Myocyte (in vitro differentiated cells): ENCODE results near the gene ATP1A3. TPM values are rescaled to one million over a fixed set of nuclear protein-coding genes. Genes with fewer than 3 reads are reported as not detected.
"Not testable (repeated sequence)": the region's sequence is repeated elsewhere in the genome, so short reads cannot be mapped to it uniquely, and the experiment has no call there.

Source experiments
- DNase-seq: peaks from one replicate; pipeline ENCODE4 v3.0.0-alpha.2; 2012; ENCODE audit warnings: low read depth
- polyA plus RNA-seq: library from polyadenylated mRNA; unstranded; fragments of >200 nt; gene quantifications from one replicate; pipeline ENCODE4 v1.2.1, GENCODE V29; 2012; ENCODE audit warnings: missing spikeins
- total RNA-seq: library from RNA; depleted of rRNA; stranded (reverse); fragments of >200 nt; gene quantifications from 2 replicates; pipeline ENCODE4 v1.2.3, GENCODE V29; 2014

ATP1A3 gene
- total RNA-seq, result 0.26 and 0.56 TPM in 2 replicates
- polyA plus RNA-seq, result 4.4 TPM

GRCh38 chr19:41993612-41994483 is at the start of gene ATP1A3:
Gene ATP1A3, minus strand, starts transcription at chr19:41994230. Its CDS starts 154 bp downstream, at chr19:41994076.
- peak; percentile 68 for DNase-seq

GRCh38 chr19:42042455-42043170 is 48.6 kb upstream of the ATP1A3 start:
- DNase-seq, result no peak

GRCh38 chr19:42040491-42040890 is 46.5 kb upstream of the ATP1A3 start:
- not testable (repeated sequence) for DNase-seq

GRCh38 chr19:42040031-42040430 is 46.0 kb upstream of the ATP1A3 start:
- DNase-seq, result peak; percentile 72

- peak; percentile 85 for DNase-seq
Measured at GRCh38 chr19:42038666-42039065, 44.6 kb upstream of the ATP1A3 start.

GRCh38 chr19:42037649-42038048 is 43.6 kb upstream of the ATP1A3 start:
- DNase-seq, result no peak

- peak; percentile 65 for DNase-seq
Measured at GRCh38 chr19:42034640-42035391, 40.8 kb upstream of the ATP1A3 start.

GRCh38 chr19:42033413-42033812 is 39.4 kb upstream of the ATP1A3 start:
- DNase-seq, result no peak

- DNase-seq, result no peak
Measured at GRCh38 chr19:42032431-42032830, 38.4 kb upstream of the ATP1A3 start.

GRCh38 chr19:42030645-42031440 is 36.8 kb upstream of the ATP1A3 start:
- DNase-seq, result no peak

- no peak for DNase-seq
Measured at GRCh38 chr19:42028304-42029216, 34.5 kb upstream of the ATP1A3 start.

- DNase-seq, result peak; percentile 84
Measured at GRCh38 chr19:42024622-42025111, 30.6 kb upstream of the ATP1A3 start.

GRCh38 chr19:42023943-42024260 is 29.9 kb upstream of the ATP1A3 start:
- no peak for DNase-seq

- no peak for DNase-seq
Measured at GRCh38 chr19:42023121-42023942, 29.3 kb upstream of the ATP1A3 start.

- no peak for DNase-seq
Measured at GRCh38 chr19:42022616-42023015, 28.6 kb upstream of the ATP1A3 start.

- DNase-seq, result no peak
Measured at GRCh38 chr19:42021185-42021584, 27.2 kb upstream of the ATP1A3 start.

GRCh38 chr19:42018503-42019193 is 24.6 kb upstream of the ATP1A3 start:
- no peak for DNase-seq

GRCh38 chr19:42017040-42017439 is 23.0 kb upstream of the ATP1A3 start:
- DNase-seq, result no peak
